ENCODE results near the gene SRP9.

GRCh38 chr1:225772848-225773247 is 4.8 kb upstream of the SRP9 start:
- TF ChIP-seq CTCF (IDR thresholded peaks at IDR 0.05) (no peak), CHD2 (IDR thresholded peaks at IDR 0.05; ENCODE audit: low read length, partially characterized antibody) (no peak), EP300 (IDR thresholded peaks at IDR 0.05; ENCODE audit: borderline replicate concordance in 1 of 2, low read depth in 1 of 2, low read length in 1 of 2) (no peak), POLR2AphosphoS5 (IDR thresholded peaks at IDR 0.05; ENCODE audit: low read depth, low read length) (no peak), IRF3 (IDR thresholded peaks at IDR 0.05; ENCODE audit: low read depth, low read length) (no peak), ZBTB33 (IDR thresholded peaks at IDR 0.05; ENCODE audit: borderline replicate concordance, low read depth) (no peak), SIN3A (IDR thresholded peaks at IDR 0.05; ENCODE audit: borderline replicate concordance, low read depth, low read length) (no peak), RAD21 (IDR thresholded peaks at IDR 0.05; ENCODE audit: low read length) (no peak), EZH2phosphoT487 (IDR thresholded peaks at IDR 0.05; ENCODE audit: borderline replicate concordance, low read depth) (no peak)

Measured in SK-N-SH (cell line).